Coronary artery (tissue), 2 donors: ENCODE measurements around the gene SLC5A5.

ENCODE experiments used
- DNase-seq: peaks from one replicate; pipeline ENCODE4 v3.0.0-alpha.2; 2017; ENCODE audit warnings: low spot score
- H3K27ac ChIP-seq, 2 donors: fragments of 200-600 bp; sonication (generic); one replicate each; pipeline ENCODE4 v1.5.1; 2016 to 2019
- H3K4me3 ChIP-seq: fragments of 200-600 bp; sonication (generic); 2 replicates; pipeline ENCODE4 v1.5.1; 2016; ENCODE audit warnings: mild to moderate bottlenecking, moderate library complexity
- CTCF ChIP-seq: fragments of 200-600 bp; sonication (generic); IDR thresholded peaks from one replicate; pipeline ENCODE4 v1.5.1; 2019; ENCODE audit warnings: antibody characterized with exemption

SLC5A5 gene

DNA sequence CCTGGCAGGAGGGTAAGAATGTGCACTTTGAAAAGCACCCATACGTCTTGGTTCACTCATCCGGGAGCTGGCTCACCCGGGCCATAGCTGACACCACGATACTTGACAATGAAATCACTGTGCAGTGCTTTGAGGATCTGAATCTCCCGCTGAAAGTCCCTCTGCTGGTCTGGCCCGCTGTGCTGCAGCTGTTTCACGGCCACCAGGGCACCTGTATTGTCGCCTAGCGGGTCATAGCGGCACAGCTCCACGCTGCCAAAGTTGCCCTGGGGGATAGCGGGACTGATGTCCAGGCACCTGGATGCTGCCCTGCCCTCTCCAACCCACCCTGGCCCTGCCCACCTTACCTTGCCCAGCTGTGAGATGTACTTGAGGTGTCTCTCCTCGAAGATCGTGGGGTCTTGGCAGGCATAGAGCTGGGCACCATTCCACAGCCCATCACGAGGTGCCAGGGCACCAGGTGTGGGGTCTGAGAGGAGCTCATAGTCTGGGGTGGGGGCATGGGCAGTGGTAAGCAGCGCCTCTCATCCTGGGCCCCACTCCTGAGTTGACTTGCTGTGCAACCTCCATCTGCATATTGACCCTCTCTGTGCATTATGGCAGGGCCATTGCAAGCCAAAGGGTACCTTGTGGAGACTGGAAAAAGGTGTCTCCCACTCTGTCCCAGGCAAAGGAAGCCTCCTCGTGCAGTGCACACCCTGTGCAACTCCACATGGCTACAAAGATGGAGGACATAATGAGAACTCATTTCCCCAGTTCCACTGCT lies 39.1 kb upstream of the SLC5A5 start:
- no peak for TF ChIP-seq CTCF
- DNase-seq = no peak

GRCh38 chr19:17834350-17835181 lies 37.2 kb upstream of the SLC5A5 start:
- H3K27ac ChIP-seq = no peak overlapping the region
- no peak for TF ChIP-seq CTCF
- DNase-seq = no peak

More for the DNA sequence above, 39.1 kb upstream of the SLC5A5 start:
- Histone ChIP-seq H3K27ac (no peak overlapping the region), H3K4me3 (no peak overlapping the region)

GRCh38 chr19:17835182-17836006 lies 36.4 kb upstream of the SLC5A5 start:
- no peak for DNase-seq
- TF ChIP-seq CTCF = no peak
- Histone ChIP-seq H3K4me3 (no peak overlapping the region), H3K27ac (no peak overlapping the region)

More at GRCh38 chr19:17834350-17835181, 37.2 kb upstream of the SLC5A5 start:
- no peak overlapping the region for H3K4me3 ChIP-seq

GRCh38 chr19:17836530-17836929 lies 35.2 kb upstream of the SLC5A5 start:
- Histone ChIP-seq H3K27ac (no peak overlapping the region), H3K4me3 (no peak overlapping the region)
- DNase-seq = no peak
- no peak for TF ChIP-seq CTCF

GRCh38 chr19:17837972-17838371 lies 33.8 kb upstream of the SLC5A5 start:
- TF ChIP-seq CTCF = no peak
- DNase-seq = no peak
- Histone ChIP-seq H3K27ac (no peak overlapping the region), H3K4me3 (no peak overlapping the region)

DNA sequence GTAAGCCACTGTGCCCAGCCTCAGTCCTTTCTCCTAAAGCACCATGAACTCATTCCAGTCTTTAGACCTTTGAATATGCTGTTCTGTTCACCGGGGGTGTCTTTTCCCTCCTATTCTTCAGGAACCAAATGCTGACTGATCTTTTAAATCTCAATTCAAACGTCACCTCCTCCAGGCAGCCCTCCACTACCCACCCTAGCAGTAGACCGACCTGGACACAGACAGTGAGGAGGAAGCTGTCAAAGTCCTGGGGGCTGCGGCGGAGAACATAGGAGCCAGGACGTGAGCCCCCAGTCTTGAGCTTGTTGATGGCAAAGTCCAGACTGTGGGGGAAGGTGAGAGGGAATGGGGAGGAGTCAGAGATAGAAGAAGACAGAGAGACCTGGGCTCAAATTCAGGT lies 31.7 kb upstream of the SLC5A5 start:
- TF ChIP-seq CTCF = no peak
- no peak overlapping the region for H3K27ac ChIP-seq

More for the DNA sequence above, 31.7 kb upstream of the SLC5A5 start:
- no peak for DNase-seq
- no peak overlapping the region for H3K4me3 ChIP-seq
